AG04449 (cell line): ENCODE measurements around the gene TP73.

Experiments used
- CTCF ChIA-PET: fragments of 350-600 bp; formaldehyde crosslinking; extraction: SDS; loops from one replicate; lab custom pipeline; 2021; ENCODE audit warnings: antibody characterized with exemption; lab: Yijun Ruan, JAX
- POLR2A ChIA-PET: fragments of 400-600, 350-600 bp; formaldehyde crosslinking; extraction: SDS; loops from one replicate; lab custom pipeline; 2020; ENCODE audit warnings: antibody characterized with exemption, inconsistent platforms; lab: Yijun Ruan, JAX
- DNase-seq: peaks from one replicate; pipeline ENCODE4 v3.0.0-alpha.2; 2010; ENCODE audit warnings: low read depth, low spot score
- H3K4me3 ChIP-seq: 2 replicates; pipeline ENCODE4 v1.5.1; 2011; ENCODE audit warnings: low read depth, mild to moderate bottlenecking, control low read depth, low read length
- TF ChIP-seq, protein P1 (sequence below): IDR thresholded peaks from one replicate; pipeline ENCODE4 v1.5.1; 2011; ENCODE audit warnings: mild to moderate bottlenecking, moderate library complexity, low read length, control low read depth, inconsistent platforms; ENCODE audit not compliant: insufficient read depth; ENCODE audit errors: missing control alignments

TP73 gene

DNA sequence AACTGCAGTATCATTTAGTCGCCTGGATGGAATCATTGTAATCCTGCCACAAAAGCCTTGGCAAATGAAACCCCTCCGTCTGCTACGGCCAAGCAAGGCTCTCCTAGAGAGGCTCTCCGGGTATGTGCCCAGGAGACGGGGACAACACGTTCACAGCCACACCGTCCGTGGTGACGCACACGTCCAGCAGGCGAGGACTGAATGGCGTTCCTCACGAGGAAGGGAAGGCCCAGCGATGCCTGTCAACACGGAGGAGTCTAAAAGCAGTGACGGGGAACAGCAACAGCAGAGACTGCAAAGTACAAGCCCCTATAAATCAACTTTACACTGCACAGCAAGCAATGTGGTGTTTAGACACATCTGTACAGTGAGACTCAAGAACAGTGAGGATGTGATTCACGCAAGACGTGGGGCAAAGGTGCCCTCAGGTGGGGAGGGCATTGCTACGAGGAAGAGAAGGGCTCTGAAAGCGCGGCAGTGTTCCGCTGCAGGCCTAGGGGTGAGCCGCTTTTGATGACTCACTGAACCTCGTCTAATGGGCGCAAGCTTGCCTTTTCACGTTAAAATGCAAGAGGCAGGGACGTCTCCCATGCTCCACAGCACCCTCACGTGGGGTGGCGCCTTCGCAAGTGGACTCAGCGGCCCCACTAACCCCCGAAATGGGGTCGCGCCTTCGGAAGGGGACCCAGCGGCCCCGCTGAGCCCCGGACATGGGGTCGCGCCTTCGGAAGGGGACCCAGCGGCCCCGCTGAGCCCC lies 9.2 kb upstream of the TP73 start:
- TF ChIP-seq, protein P1, sequence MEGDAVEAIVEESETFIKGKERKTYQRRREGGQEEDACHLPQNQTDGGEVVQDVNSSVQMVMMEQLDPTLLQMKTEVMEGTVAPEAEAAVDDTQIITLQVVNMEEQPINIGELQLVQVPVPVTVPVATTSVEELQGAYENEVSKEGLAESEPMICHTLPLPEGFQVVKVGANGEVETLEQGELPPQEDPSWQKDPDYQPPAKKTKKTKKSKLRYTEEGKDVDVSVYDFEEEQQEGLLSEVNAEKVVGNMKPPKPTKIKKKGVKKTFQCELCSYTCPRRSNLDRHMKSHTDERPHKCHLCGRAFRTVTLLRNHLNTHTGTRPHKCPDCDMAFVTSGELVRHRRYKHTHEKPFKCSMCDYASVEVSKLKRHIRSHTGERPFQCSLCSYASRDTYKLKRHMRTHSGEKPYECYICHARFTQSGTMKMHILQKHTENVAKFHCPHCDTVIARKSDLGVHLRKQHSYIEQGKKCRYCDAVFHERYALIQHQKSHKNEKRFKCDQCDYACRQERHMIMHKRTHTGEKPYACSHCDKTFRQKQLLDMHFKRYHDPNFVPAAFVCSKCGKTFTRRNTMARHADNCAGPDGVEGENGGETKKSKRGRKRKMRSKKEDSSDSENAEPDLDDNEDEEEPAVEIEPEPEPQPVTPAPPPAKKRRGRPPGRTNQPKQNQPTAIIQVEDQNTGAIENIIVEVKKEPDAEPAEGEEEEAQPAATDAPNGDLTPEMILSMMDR = no peak
- ChIA-PET CTCF (no interaction called here), POLR2A (no interaction called here)
- no peak for DNase-seq
- no peak overlapping the region for H3K4me3 ChIP-seq

DNA sequence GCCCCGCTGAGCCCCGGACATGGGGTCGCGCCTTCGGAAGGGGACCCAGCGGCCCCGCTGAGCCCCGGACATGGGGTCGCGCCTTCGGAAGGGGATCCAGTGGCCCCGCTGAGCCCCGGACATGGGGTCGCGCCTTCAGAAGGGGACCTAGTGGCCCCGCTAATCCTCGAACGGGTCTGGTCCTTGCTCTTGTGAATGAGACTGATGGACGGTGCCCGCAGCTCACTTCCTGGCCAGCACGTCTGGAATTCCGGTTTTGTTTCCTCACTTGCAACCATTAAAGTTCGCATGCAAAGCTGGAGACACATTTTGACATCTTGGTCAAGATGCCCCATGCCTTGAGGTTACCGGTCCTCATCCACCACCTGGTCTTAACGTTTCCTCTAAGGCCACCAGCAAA lies 8.0 kb upstream of the TP73 start:
- TF ChIP-seq, protein P1 = no peak
- DNase-seq = no peak
- no peak overlapping the region for H3K4me3 ChIP-seq
- POLR2A ChIA-PET = no interaction called here
- CTCF ChIA-PET = interaction anchor here (1.2 kb wide), 1 partner anchor 25 kb away, joined by 3 read pairs; no protein-coding TSS in a partner anchor

DNA sequence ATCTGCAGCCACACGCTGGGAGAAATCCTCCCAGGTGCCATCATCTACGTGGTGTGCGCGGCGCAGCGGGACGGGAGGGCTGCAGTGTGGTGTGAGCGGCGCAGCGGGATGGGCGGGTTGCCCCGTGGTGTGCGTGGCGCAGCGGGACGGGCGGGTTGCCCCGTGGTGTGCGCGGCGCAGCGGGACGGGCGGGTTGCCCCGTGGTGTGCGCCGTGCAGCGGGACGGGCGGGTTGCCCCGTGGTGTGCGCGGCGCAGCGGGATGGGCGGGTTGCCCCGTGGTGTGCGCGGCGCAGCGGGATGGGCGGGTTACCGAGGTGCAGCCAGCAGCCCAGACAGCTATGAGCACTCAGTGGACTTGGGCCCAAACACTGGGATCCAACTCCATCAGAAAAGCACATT lies 7.1 kb upstream of the TP73 start:
- DNase-seq = no peak
- no peak overlapping the region for H3K4me3 ChIP-seq
- ChIA-PET CTCF (interaction anchor here (1.2 kb wide), 1 partner anchor 26 kb away, joined by 3 read pairs; no protein-coding TSS in a partner anchor), POLR2A (no interaction called here)
- TF ChIP-seq, protein P1 = no peak

DNA sequence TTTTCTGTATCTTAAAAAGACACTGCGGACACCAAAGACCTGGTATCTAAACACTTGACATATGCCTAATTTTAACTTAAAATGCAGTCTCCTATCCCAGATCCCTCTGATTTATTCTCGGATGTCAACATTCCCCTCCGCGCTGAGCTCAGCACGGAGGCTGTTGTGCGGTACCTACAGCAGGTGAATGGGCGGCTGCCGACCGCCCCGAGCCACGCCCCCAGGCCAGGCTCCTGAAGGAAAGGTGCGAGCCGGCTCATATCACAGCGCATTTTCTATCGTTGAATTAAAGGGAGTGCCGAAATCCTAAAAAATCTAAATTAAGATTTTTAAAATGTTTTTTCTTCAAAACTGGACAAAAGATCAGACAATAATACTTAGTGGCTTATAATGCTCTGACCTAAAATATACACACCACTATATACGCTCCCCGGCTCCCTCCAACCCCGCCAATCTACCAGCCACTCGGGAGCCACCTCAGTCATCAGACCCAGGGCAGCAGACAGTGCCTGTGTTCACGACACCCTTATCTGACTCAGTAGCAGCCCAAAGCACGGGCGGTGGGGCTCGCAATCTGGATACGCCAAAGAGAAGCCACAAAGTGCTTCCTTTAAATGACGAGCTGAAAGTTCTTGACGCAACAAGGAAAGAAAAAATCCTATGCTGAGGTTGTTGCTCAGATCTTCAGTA lies 6.5 kb upstream of the TP73 start:
- no peak overlapping the region for H3K4me3 ChIP-seq
- DNase-seq = no peak
- TF ChIP-seq, protein P1 = no peak
- ChIA-PET POLR2A (no interaction called here), CTCF (interaction anchor here (0.8 to 1.2 kb wide), 3 partner anchors 17 to 31 kb away, joined by 3 read pairs; no protein-coding TSS in a partner anchor)

DNA sequence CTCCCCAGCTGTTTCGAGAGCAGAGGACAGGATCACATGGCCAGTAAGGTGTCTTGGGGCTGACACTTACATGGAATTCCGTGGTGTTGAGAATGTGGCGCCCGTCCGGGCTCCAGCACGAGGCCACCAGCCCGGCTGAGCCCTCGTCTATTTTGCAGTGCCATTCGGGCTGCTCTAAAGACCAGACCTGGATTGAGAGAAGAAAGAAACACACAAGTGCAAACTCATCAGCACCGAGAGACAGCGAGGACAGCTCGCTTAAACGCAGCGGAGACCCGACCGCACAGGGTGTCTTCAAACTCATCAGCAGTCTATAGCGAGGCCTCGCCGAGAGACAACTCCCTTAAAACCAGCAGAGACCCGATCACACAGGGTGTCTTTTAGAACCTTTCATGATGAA lies 5.7 kb upstream of the TP73 start:
- POLR2A ChIA-PET = no interaction called here
- DNase-seq = no peak
- TF ChIP-seq, protein P1 = no peak
- no peak overlapping the region for H3K4me3 ChIP-seq
- CTCF ChIA-PET = interaction anchor here (0.8 to 1.2 kb wide), 2 partner anchors 18 to 32 kb away, joined by 3 read pairs; no protein-coding TSS in a partner anchor
